Panc1 (cell line): ENCODE data around the gene TDRD1.

ENCODE experiments used
- POLR2AphosphoS5 ChIP-seq: IDR thresholded peaks from 2 replicates; pipeline ENCODE4 v1.6.1; 2012; ENCODE audit warnings: mild to moderate bottlenecking, low read depth, low read length, moderate library complexity
- SIN3A ChIP-seq: IDR thresholded peaks from 2 replicates; pipeline ENCODE4 v1.6.1; 2012; ENCODE audit warnings: low read depth, mild to moderate bottlenecking, low read length, moderate library complexity, borderline replicate concordance; ENCODE audit not compliant: insufficient read depth
- TCF7L2 ChIP-seq: IDR thresholded peaks from 2 replicates; pipeline ENCODE4 v1.6.1; 2011; ENCODE audit warnings: mild to moderate bottlenecking, low read depth, low read length, inconsistent platforms
- TF ChIP-seq, protein P1 (sequence below): fragments of 450-650 bp; IDR thresholded peaks from 2 replicates; pipeline ENCODE4 v1.5.1; 2017; ENCODE audit warnings: mild to moderate bottlenecking

DNA sequence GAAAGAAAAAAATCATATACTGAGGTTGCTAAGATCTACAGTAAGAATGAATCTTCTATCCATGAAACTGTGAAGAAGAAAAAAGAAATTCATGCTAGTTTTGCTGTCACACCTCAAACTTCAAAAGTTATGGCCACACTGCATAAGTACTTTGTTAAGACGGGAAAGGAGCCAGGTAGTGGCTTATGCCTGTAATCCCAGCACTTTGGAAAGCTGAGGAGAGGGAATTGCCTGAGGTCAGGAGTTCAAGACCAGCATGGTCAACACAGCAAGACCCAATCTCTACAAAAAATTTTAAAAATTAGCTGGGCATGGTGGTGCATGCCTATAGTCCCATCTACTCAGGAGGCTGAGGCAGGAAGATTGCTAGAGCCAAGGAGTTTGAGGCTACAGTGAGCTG lies 27.3 kb upstream of the TDRD1 start:
- TF ChIP-seq, protein P1, sequence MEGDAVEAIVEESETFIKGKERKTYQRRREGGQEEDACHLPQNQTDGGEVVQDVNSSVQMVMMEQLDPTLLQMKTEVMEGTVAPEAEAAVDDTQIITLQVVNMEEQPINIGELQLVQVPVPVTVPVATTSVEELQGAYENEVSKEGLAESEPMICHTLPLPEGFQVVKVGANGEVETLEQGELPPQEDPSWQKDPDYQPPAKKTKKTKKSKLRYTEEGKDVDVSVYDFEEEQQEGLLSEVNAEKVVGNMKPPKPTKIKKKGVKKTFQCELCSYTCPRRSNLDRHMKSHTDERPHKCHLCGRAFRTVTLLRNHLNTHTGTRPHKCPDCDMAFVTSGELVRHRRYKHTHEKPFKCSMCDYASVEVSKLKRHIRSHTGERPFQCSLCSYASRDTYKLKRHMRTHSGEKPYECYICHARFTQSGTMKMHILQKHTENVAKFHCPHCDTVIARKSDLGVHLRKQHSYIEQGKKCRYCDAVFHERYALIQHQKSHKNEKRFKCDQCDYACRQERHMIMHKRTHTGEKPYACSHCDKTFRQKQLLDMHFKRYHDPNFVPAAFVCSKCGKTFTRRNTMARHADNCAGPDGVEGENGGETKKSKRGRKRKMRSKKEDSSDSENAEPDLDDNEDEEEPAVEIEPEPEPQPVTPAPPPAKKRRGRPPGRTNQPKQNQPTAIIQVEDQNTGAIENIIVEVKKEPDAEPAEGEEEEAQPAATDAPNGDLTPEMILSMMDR, result no peak
- TF ChIP-seq POLR2AphosphoS5 (no peak), SIN3A (no peak), TCF7L2 (no peak)
